HG03575 (cell line): ENCODE results near the gene MOCOS.

Experiments used
- ATAC-seq: cut with Tn5 transposase; IDR thresholded peaks from one replicate; pipeline ENCODE4 v1.9.1; 2021; ENCODE audit not compliant: unreplicated experiment, insufficient number of reproducible peaks, low FRiP score; ENCODE audit errors: extremely low read depth

MOCOS gene

GRCh38 chr18:36314754-36315153, 127.5 kb downstream of the MOCOS start:
- ATAC-seq = no peak

GRCh38 chr18:36315736-36316135, 128.4 kb downstream of the MOCOS start:
- ATAC-seq = no peak

DNA sequence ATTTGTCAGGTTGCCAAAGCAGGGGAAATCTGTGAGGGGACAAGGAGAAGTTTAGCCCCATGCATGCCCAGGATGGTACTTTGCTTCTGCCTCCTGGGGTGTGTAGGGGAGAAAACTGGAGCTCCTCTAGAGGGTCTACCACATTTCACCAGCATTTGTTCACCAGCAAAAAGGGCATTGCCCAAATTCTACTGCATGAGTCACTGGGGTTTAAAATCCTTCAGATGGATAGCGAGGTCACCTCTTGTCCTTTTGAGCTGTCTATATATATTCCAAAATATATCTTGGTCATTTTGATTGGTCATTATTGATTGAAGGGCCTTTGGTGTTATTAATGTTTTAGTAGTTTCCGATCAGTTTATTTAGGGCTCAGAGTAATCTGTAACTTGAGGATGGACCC, 128.9 kb downstream of the MOCOS start:
- no peak for ATAC-seq
